Left renal pelvis (tissue), 4 donors: ENCODE data around the gene G6PC2. TPM values are rescaled to one million over a fixed set of nuclear protein-coding genes. Genes with fewer than 3 reads are reported as not detected.
"Not testable (repeated sequence)": the region's sequence is repeated elsewhere in the genome, so short reads cannot be mapped to it uniquely, and the experiment has no call there.

ENCODE experiments used
- DNase-seq, 4 donors: peaks; one replicate each; pipeline ENCODE4 v3.0.0-alpha.2; 2013; ENCODE audit warnings: low read depth in 4 of 4, low spot score in 3 of 4
- polyA plus RNA-seq, 4 donors: library from polyadenylated mRNA; unstranded; fragments of 120-200 nt; gene quantifications; one replicate each; pipeline ENCODE4 v1.2.1, GENCODE V29; 2013; ENCODE audit not compliant: insufficient read length in 4 of 4

G6PC2 gene
- polyA plus RNA-seq: under 1 TPM in 1 of 4 donors, not detected in 3; 0.20 TPM

GRCh38 chr2:168901003-168901402 is at the start of gene G6PC2:
Gene G6PC2 (plus strand): TSS chr2:168901291. CDS start chr2:168901332, 41 bp downstream.
- DNase-seq: no peak

- no peak for DNase-seq
Observed at GRCh38 chr2:168851674-168852320, 49.3 kb upstream of the G6PC2 start.

- no peak for DNase-seq
Observed at GRCh38 chr2:168852481-168852880, 48.6 kb upstream of the G6PC2 start.

GRCh38 chr2:168853471-168853870 is 47.6 kb upstream of the G6PC2 start:
- no peak for DNase-seq

- DNase-seq: no peak
Observed at GRCh38 chr2:168854651-168855050, 46.4 kb upstream of the G6PC2 start.

- DNase-seq: no peak
Observed at GRCh38 chr2:168855601-168856000, 45.5 kb upstream of the G6PC2 start.

- no peak for DNase-seq
Observed at GRCh38 chr2:168858146-168858545, 42.9 kb upstream of the G6PC2 start.

GRCh38 chr2:168867164-168867563 is 33.9 kb upstream of the G6PC2 start:
- DNase-seq: not testable (repeated sequence)

GRCh38 chr2:168870369-168870768 is 30.7 kb upstream of the G6PC2 start:
- not testable (repeated sequence) for DNase-seq

- not testable (repeated sequence) for DNase-seq
Observed at GRCh38 chr2:168870824-168871223, 30.3 kb upstream of the G6PC2 start.

GRCh38 chr2:168874368-168875054 is 26.6 kb upstream of the G6PC2 start:
- no peak for DNase-seq

- not testable (repeated sequence) for DNase-seq
Observed at GRCh38 chr2:168882163-168882562, 18.9 kb upstream of the G6PC2 start.

GRCh38 chr2:168884975-168885374 is 16.1 kb upstream of the G6PC2 start:
- DNase-seq: no peak

- DNase-seq: no peak
Observed at GRCh38 chr2:168889635-168890005, 11.5 kb upstream of the G6PC2 start.

- peak; percentile 74 to 84 (median 80) for DNase-seq
Observed at GRCh38 chr2:168890006-168890782, 10.9 kb upstream of the G6PC2 start, which contains the start of gene SPC25. Gene SPC25 (minus strand): TSS chr2:168890430. CDS start chr2:168889519, 911 bp downstream.

- DNase-seq: no peak
Observed at GRCh38 chr2:168892327-168892726, 8.8 kb upstream of the G6PC2 start.

GRCh38 chr2:168894101-168894500 is 7.0 kb upstream of the G6PC2 start:
- no peak for DNase-seq

- no peak for DNase-seq
Observed at GRCh38 chr2:168894720-168895119, 6.4 kb upstream of the G6PC2 start.

- no peak for DNase-seq
Observed at GRCh38 chr2:168895771-168896170, 5.3 kb upstream of the G6PC2 start.

- DNase-seq: no peak
Observed at GRCh38 chr2:168896783-168897182, 4.3 kb upstream of the G6PC2 start.

- DNase-seq: no peak
Observed at GRCh38 chr2:168897449-168897848, 3.6 kb upstream of the G6PC2 start.
